HEK293 (cell line): ENCODE measurements around the gene GNAQ.

Experiments
- CTCF ChIP-seq: fragments of 450-650 bp; formaldehyde crosslinking; IDR thresholded peaks from 2 replicates; pipeline ENCODE4 v1.5.1; 2016; ENCODE audit warnings: missing biosample characterization, missing genetic modification characterization
- ELK4 ChIP-seq: IDR thresholded peaks from 2 replicates; pipeline ENCODE4 v1.6.1; 2011; ENCODE audit warnings: mild to moderate bottlenecking, low read depth, low read length, borderline replicate concordance
- HOXA7 ChIP-seq: sonication (generic); formaldehyde crosslinking; IDR thresholded peaks from 2 replicates; pipeline ENCODE4 v1.8.1; 2022; ENCODE audit warnings: missing genetic modification reagents, borderline replicate concordance
- MYNN ChIP-seq: fragments of 450-650 bp; formaldehyde crosslinking; IDR thresholded peaks from 2 replicates; pipeline ENCODE4 v1.5.1; 2016; ENCODE audit warnings: missing biosample characterization, missing genetic modification characterization, borderline replicate concordance
- PRDM1 ChIP-seq: fragments of 450-650 bp; formaldehyde crosslinking; IDR thresholded peaks from 2 replicates; pipeline ENCODE4; 2016; ENCODE audit warnings: missing biosample characterization, missing genetic modification characterization
- ZFP41 ChIP-seq: fragments of 450-650 bp; formaldehyde crosslinking; IDR thresholded peaks from 2 replicates; pipeline ENCODE4 v1.5.1; 2016; ENCODE audit warnings: missing biosample characterization, missing genetic modification characterization, borderline replicate concordance
- ZNF16 ChIP-seq: fragments of 450-650 bp; formaldehyde crosslinking; IDR thresholded peaks from 2 replicates; pipeline ENCODE4 v1.5.1; 2016; ENCODE audit warnings: low read depth, missing biosample characterization, missing genetic modification characterization
- ZNF501 ChIP-seq: fragments of 450-650 bp; formaldehyde crosslinking; IDR thresholded peaks from 2 replicates; pipeline ENCODE4 v1.5.1; 2016; ENCODE audit warnings: missing biosample characterization, missing genetic modification characterization
- ZNF555 ChIP-seq: fragments of 450-650 bp; formaldehyde crosslinking; conservative IDR thresholded peaks from 2 replicates; pipeline ENCODE4 v1.5.1; 2017; ENCODE audit warnings: missing biosample characterization, mild to moderate bottlenecking, missing genetic modification characterization, inconsistent platforms
- ZNF629 ChIP-seq: fragments of 450-650 bp; formaldehyde crosslinking; IDR thresholded peaks from 2 replicates; pipeline ENCODE4 v1.5.1; 2017; ENCODE audit warnings: missing biosample characterization, missing genetic modification characterization
- ZNF830 ChIP-seq: fragments of 450-650 bp; IDR thresholded peaks from 2 replicates; pipeline ENCODE4 v1.5.0; 2018; ENCODE audit warnings: missing biosample characterization, missing genetic modification characterization, low read depth, mild to moderate bottlenecking, moderate library complexity

- TF ChIP-seq CTCF (tag by site-specific recombination), result no peak
- no peak for TF ChIP-seq PRDM1 (tag by site-specific recombination)
- no peak for TF ChIP-seq ZNF555 (tag by site-specific recombination)
- no peak for TF ChIP-seq ZNF830
- TF ChIP-seq ZFP41 (tag by site-specific recombination), result no peak
- TF ChIP-seq ELK4, result no peak
- no peak for TF ChIP-seq ZNF629 (tag by site-specific recombination)
- no peak for TF ChIP-seq ZNF501 (tag by site-specific recombination)
- no peak for TF ChIP-seq ZNF16 (tag by site-specific recombination)
- no peak for TF ChIP-seq MYNN (tag by site-specific recombination)
- no peak for TF ChIP-seq HOXA7
These were observed 224.9 kb downstream of the GNAQ start for GRCh38 chr9:77806741-77807140.
